Measurements from ENCODE around the gene APOA4.
A peak's percentile ranks its signal among the peaks of the same experiment; 100 is the strongest.

The APOA4 gene

GRCh38 chr11:116814502-116814901 is 8.6 kb downstream of the APOA4 start:
- DNase-seq (ENCODE audit: low read depth), result no peak
- no peak for TF ChIP-seq CTCF (IDR thresholded peaks at IDR 0.05; ENCODE audit: insufficient read depth, low read depth, low read length, missing control alignments)

GRCh38 chr11:116813781-116814471 is 9.2 kb downstream of the APOA4 start:
- H3K4me3 ChIP-seq (ENCODE audit: low read length), result no peak overlapping the region
- DNase-seq (ENCODE audit: low read depth), result no peak
- TF ChIP-seq CTCF (IDR thresholded peaks at IDR 0.05; ENCODE audit: insufficient read depth, low read depth, low read length, missing control alignments), result no peak

More at GRCh38 chr11:116814502-116814901, 8.6 kb downstream of the APOA4 start:
- no peak overlapping the region for H3K4me3 ChIP-seq (ENCODE audit: low read length)

GRCh38 chr11:116813170-116813569 is 9.9 kb downstream of the APOA4 start:
- H3K4me3 ChIP-seq (ENCODE audit: low read length), result no peak overlapping the region
- no peak for DNase-seq (ENCODE audit: low read depth)
- no peak for TF ChIP-seq CTCF (IDR thresholded peaks at IDR 0.05; ENCODE audit: insufficient read depth, low read depth, low read length, missing control alignments)

GRCh38 chr11:116812109-116812508 is 11.0 kb downstream of the APOA4 start:
- no peak for DNase-seq (ENCODE audit: low read depth)
- H3K4me3 ChIP-seq (ENCODE audit: low read length), result no peak overlapping the region
- TF ChIP-seq CTCF (IDR thresholded peaks at IDR 0.05; ENCODE audit: insufficient read depth, low read depth, low read length, missing control alignments), result no peak

GRCh38 chr11:116811194-116811593 is 11.9 kb downstream of the APOA4 start:
- no peak overlapping the region for H3K4me3 ChIP-seq (ENCODE audit: low read length)
- DNase-seq (ENCODE audit: low read depth), result no peak
- TF ChIP-seq CTCF (IDR thresholded peaks at IDR 0.05; ENCODE audit: insufficient read depth, low read depth, low read length, missing control alignments), result no peak

DNA sequence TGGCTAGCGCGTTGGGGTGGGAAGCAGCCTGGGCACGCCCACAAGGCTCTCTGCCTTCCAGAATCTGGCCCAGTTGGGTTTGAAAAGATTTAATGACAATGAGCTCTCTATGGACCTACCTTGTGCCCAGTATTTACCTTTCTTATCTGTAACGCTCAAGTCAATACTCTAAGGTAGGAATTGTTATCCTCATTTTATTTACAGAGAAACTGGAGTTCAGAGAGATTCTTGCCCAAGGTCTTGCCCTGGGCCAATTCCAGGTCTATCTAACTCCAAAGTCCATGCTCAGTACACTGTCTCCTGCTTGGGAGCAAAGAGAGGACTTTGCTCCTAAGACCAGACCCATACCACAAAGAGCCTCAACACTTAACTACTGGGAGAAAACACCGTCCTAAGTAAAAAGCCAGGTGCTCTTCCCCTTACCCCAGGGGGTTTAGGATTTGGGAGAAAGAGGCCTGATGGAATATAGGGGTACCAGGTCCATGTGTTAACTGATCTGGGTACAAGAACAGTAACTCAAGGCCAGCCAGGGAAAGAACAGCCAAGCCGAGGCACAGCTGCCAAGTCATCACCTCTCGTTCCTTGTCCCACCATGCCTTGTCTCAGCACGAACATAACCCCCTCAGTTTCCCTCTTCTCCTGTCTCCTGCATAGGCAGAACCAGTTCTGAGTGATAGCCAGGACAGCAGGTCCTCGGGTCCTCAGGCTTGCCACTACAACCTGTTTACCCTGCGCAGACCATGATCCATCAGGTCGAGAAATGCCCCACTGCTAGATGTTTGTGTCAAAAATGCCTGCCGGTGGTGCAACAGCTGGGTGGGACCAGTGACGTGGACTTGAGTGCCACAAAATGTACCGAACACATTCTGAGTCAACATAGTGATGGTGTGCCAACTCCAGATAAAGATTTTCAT is 14.6 kb downstream of the APOA4 start:
- peak; percentile 80 for DNase-seq (ENCODE audit: low read depth)
- TF ChIP-seq CTCF (IDR thresholded peaks at IDR 0.05; ENCODE audit: insufficient read depth, low read depth, low read length, missing control alignments), result no peak
- no peak overlapping the region for H3K4me3 ChIP-seq (ENCODE audit: low read length)

All from epithelial cell of esophagus (primary cell).